Lower lobe of right lung (tissue), 2 donors: ENCODE data around the gene SERINC5. TPM values are rescaled to one million over a fixed set of nuclear protein-coding genes. Genes with fewer than 3 reads are reported as not detected.

Source experiments
- ATAC-seq, 2 donors: fragments of 200-7000 bp; cut with Tn5 transposase; one replicate each; pipeline ENCODE4 v1.9.1; 2020 to 2022; ENCODE audit warnings: mild to moderate bottlenecking in 2 of 2, moderate library complexity in 2 of 2
- DNase-seq: peaks from one replicate; pipeline ENCODE4 v3.0.0-alpha.2; 2020
- H3K27ac ChIP-seq: fragments of 200-600 bp; one replicate; pipeline ENCODE4 v1.8.0; 2022
- H3K27me3 ChIP-seq: fragments of 200-600 bp; one replicate; pipeline ENCODE4 v1.8.0; 2022; ENCODE audit warnings: low read depth
- H3K36me3 ChIP-seq: fragments of 200-600 bp; one replicate; pipeline ENCODE4 v1.8.0; 2022; ENCODE audit warnings: mild to moderate bottlenecking
- H3K4me1 ChIP-seq: fragments of 200-600 bp; one replicate; pipeline ENCODE4 v1.8.0; 2022
- H3K4me3 ChIP-seq: fragments of 200-600 bp; one replicate; pipeline ENCODE4 v1.8.0; 2022; ENCODE audit warnings: mild to moderate bottlenecking
- H3K9me3 ChIP-seq: fragments of 200-600 bp; one replicate; pipeline ENCODE4 v1.8.0; 2022
- intact Hi-C: fragments of 100-400 bp; cut with DNase I; formaldehyde crosslinking; loops from one replicate; pipeline ENCODE4 v1.11.0; 2022
- total RNA-seq: library from RNA; stranded (reverse); fragmentation: NEBNext Ultra II Directional; extraction: Animal tissue kit (Norgen Biotek cat#: 25700); gene quantifications from one replicate; pipeline ENCODE4 v1.2.1, GENCODE V29; 2021
- TF ChIP-seq, protein P1 (sequence below): fragments of 200-600 bp; IDR thresholded peaks from one replicate; pipeline ENCODE4 v1.8.0; 2022; ENCODE audit warnings: antibody characterized with exemption, mild to moderate bottlenecking
- donor health status: DM: no; HTN: yes; CAD: no; lungs with severe emphysema.

SERINC5 gene
- total RNA-seq, 1 donor from 2014 or later: 52.6 TPM

- H3K4me1 ChIP-seq: peaks cover 29% of the 10 kb centered on the region
- peaks cover 9% of the 10 kb centered on the region for H3K9me3 ChIP-seq
- TF ChIP-seq, protein P1, sequence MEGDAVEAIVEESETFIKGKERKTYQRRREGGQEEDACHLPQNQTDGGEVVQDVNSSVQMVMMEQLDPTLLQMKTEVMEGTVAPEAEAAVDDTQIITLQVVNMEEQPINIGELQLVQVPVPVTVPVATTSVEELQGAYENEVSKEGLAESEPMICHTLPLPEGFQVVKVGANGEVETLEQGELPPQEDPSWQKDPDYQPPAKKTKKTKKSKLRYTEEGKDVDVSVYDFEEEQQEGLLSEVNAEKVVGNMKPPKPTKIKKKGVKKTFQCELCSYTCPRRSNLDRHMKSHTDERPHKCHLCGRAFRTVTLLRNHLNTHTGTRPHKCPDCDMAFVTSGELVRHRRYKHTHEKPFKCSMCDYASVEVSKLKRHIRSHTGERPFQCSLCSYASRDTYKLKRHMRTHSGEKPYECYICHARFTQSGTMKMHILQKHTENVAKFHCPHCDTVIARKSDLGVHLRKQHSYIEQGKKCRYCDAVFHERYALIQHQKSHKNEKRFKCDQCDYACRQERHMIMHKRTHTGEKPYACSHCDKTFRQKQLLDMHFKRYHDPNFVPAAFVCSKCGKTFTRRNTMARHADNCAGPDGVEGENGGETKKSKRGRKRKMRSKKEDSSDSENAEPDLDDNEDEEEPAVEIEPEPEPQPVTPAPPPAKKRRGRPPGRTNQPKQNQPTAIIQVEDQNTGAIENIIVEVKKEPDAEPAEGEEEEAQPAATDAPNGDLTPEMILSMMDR: no peak
- peak overlapping the region; percentile 12 for H3K27ac ChIP-seq
- no peaks in the 10 kb centered on the region for H3K36me3 ChIP-seq
- intact Hi-C loops: no loop called here
- DNase-seq: no peak
- ATAC-seq: no peak
- no peaks in the 10 kb centered on the region for H3K27me3 ChIP-seq
- no peak overlapping the region for H3K4me3 ChIP-seq
Measured at GRCh38 chr5:80239680-80240367, 16.0 kb downstream of the SERINC5 start.

DNA sequence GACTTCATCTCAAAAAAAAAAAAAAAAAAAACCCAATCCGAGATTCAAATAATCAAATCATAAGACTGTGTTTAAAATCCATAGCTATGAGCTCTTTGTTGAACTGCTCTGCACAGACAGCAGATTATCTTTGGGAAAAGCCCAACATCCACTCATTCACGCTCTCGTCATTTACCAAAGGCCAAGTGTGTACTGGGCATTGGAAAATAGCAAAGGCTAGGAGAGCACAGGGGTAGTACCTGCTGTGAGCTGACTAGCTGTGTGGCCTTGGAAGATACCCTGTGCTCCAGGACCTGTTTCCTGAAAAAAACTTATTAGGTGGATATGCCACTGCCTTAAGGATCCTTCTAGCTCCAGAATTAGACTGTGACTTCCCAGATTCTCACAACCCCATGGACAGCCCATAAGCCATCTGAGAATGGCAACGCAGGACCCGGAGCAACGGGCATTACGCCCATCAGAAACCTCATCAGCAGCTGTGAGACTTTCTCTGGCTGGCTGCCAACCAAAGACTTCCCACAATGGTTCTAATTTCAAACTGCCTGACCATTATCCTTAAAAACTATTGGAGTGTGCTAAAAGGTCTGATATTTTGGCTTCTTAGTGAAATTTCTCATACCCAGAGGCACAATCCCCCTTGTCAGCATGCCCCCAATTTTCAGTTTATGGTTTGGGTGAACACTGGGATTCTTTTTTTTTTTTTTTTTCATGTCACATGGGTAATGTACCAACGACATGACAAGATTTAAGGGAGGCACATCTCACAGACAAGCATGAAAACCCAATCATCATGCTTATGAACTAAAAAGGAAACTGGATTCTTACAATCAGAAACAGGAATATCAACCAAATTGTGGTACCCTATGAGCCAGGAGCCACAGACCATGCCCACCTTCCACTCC lies 16.8 kb downstream of the SERINC5 start:
- peaks cover 28% of the 10 kb centered on the region for H3K4me1 ChIP-seq
- TF ChIP-seq, protein P1: no peak
- intact Hi-C loops: no loop called here
- H3K36me3 ChIP-seq: no peaks in the 10 kb centered on the region
- no peaks in the 10 kb centered on the region for H3K27me3 ChIP-seq
- ATAC-seq (peak; percentile 40 to 50), DNase-seq (no peak)
- H3K4me3 ChIP-seq: peak overlapping the region; percentile 3
- peaks cover 9% of the 10 kb centered on the region for H3K9me3 ChIP-seq
- H3K27ac ChIP-seq: peak overlapping the region; percentile 12

GRCh38 chr5:80238097-80238496 lies 17.8 kb downstream of the SERINC5 start:
- Histone ChIP-seq H3K27me3 (no peaks in the 10 kb centered on the region), H3K4me1 (peaks cover 28% of the 10 kb centered on the region), H3K9me3 (peaks cover 7% of the 10 kb centered on the region), H3K4me3 (no peak overlapping the region), H3K27ac (no peak overlapping the region), H3K36me3 (no peaks in the 10 kb centered on the region)
- intact Hi-C loops: no loop called here
- no peak for DNase-seq
- TF ChIP-seq, protein P1: no peak
- no peak for ATAC-seq

- H3K9me3 ChIP-seq: no peaks in the 10 kb centered on the region
- TF ChIP-seq, protein P1: no peak
- DNase-seq (no peak), ATAC-seq (no peak)
- H3K4me3 ChIP-seq: no peak overlapping the region
- intact Hi-C loops: no loop called here
- H3K4me1 ChIP-seq: peaks cover 28% of the 10 kb centered on the region
- H3K36me3 ChIP-seq: no peaks in the 10 kb centered on the region
- H3K27ac ChIP-seq: no peak overlapping the region
- H3K27me3 ChIP-seq: no peaks in the 10 kb centered on the region
Measured at GRCh38 chr5:80237243-80237642, 18.6 kb downstream of the SERINC5 start.

DNA sequence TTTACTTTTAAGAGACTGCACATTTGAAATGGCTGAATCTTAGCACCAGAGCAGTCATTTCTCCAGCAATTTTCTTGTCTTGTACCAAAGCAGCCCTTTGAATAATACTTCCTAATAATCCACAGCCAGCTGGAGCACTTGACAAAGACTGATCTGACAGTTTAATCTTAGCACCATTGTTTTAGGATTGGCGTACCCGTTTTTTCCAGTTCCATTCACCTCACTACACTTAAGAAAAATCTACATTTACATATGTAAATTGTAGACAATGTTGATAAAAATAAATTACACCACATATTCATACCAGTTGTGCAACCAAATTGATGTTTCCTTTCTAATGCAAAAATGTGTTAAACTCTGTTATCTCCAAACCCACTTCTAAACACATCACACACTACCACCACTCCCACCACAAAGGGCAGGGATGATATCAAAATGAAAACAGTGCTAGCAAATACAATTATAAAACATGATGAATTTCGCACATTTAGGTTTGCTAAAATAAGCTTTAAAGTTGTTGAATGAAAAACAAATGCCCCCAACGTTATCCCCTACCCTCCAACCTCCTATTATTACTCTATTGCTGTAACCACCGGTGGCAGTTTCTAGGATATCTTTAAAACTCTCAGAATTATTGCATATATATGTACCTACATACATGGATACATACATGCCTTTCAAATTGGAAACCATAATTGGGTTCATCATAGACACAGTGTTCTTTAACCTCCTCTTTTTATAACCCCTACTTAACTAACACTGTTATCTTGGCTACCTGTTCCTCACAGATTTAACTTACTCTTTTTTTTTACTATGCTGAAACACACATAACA lies 21.5 kb downstream of the SERINC5 start:
- H3K9me3 ChIP-seq: no peaks in the 10 kb centered on the region
- no peak overlapping the region for H3K4me3 ChIP-seq
- DNase-seq (no peak), ATAC-seq (no peak)
- H3K27me3 ChIP-seq: no peaks in the 10 kb centered on the region
- H3K27ac ChIP-seq: no peak overlapping the region
- H3K4me1 ChIP-seq: peaks cover 17% of the 10 kb centered on the region
- intact Hi-C loops: no loop called here
- TF ChIP-seq, protein P1: no peak
- H3K36me3 ChIP-seq: no peaks in the 10 kb centered on the region
